Panc1 (cell line): ENCODE measurements around the gene PITX2. TPM values are rescaled to one million over a fixed set of nuclear protein-coding genes. Genes with fewer than 3 reads are reported as not detected.

ENCODE experiments used
- ATAC-seq: fragments of 200-7000 bp; cut with Tn5 transposase; 2 replicates; pipeline ENCODE4 v1.9.1; 2020; ENCODE audit warnings: mild to moderate bottlenecking, moderate library complexity
- BruUV-seq: library from RNA; stranded (reverse); fragments of 400-500 nt; replicated peaks from 2 replicates; lab custom pipeline; 2021; lab: Mats Ljungman, UMichigan
- CTCF ChIA-PET: fragments of 300-600 bp; sonication (Branson Sonifier 250); formaldehyde crosslinking; loops from one replicate; lab custom pipeline; 2022; ENCODE audit warnings: antibody characterized with exemption; lab: Charles Lee
- POLR2A ChIA-PET: fragments of 300-600 bp; sonication (Branson Sonifier 250); formaldehyde crosslinking; loops from one replicate; lab custom pipeline; 2022; ENCODE audit warnings: antibody characterized with exemption; lab: Charles Lee
- DNase-seq: peaks from one replicate; pipeline ENCODE4 v3.0.0-alpha.2; 2010; ENCODE audit warnings: low read depth, low spot score
- H3K27ac ChIP-seq: 2 replicates; pipeline ENCODE4 v1.5.1; 2011; ENCODE audit warnings: mild to moderate bottlenecking, low read length, inconsistent platforms
- H3K27me3 ChIP-seq: fragments of 200-500 bp; sonication (Bioruptor generic); 2 replicates; pipeline ENCODE4 v1.6.0; 2014; ENCODE audit warnings: low read length, inconsistent platforms; ENCODE audit not compliant: control insufficient read depth, insufficient read depth
- H3K36me3 ChIP-seq: fragments of 200-500 bp; sonication (Bioruptor generic); 2 replicates; pipeline ENCODE4 v1.5.1; 2014; ENCODE audit warnings: inconsistent platforms, mild to moderate bottlenecking, low read length, moderate library complexity; ENCODE audit not compliant: control insufficient read depth, insufficient read depth
- H3K4me1 ChIP-seq: 2 replicates; pipeline ENCODE4 v1.5.1; 2011; ENCODE audit warnings: inconsistent platforms, mild to moderate bottlenecking, low read length, moderate library complexity; ENCODE audit not compliant: control insufficient read depth, insufficient read depth
- H3K4me3 ChIP-seq, 2 experiments: 2 replicates each; pipeline ENCODE4 v1.5.1; 2011 to 2012; ENCODE audit warnings: low read depth in 2 of 2, low read length in 2 of 2, mild to moderate bottlenecking in 2 of 2, inconsistent platforms in 1 of 2, moderate library complexity in 1 of 2
- H3K9me3 ChIP-seq: fragments of 200-500 bp; sonication (Bioruptor generic); 2 replicates; pipeline ENCODE4 v1.5.1; 2014; ENCODE audit warnings: low read depth, mild to moderate bottlenecking, inconsistent platforms, low read length, moderate library complexity; ENCODE audit not compliant: control insufficient read depth, insufficient read depth
- CTCF ChIP-seq: fragments of 450-650 bp; IDR thresholded peaks from 2 replicates; pipeline ENCODE4 v1.5.1; 2017; ENCODE audit warnings: mild to moderate bottlenecking
- POLR2AphosphoS5 ChIP-seq: IDR thresholded peaks from 2 replicates; pipeline ENCODE4 v1.6.1; 2012; ENCODE audit warnings: mild to moderate bottlenecking, low read depth, low read length, moderate library complexity
- REST ChIP-seq, 2 experiments: IDR thresholded peaks; 2 replicates each; pipeline ENCODE4 v1.6.1; 2011 to 2012; ENCODE audit warnings: low read depth in 2 of 2, control low read depth in 1 of 2, low read length in 1 of 2, mild to moderate bottlenecking in 1 of 2, moderate library complexity in 1 of 2; ENCODE audit not compliant: insufficient read depth in 1 of 2
- SIN3A ChIP-seq: IDR thresholded peaks from 2 replicates; pipeline ENCODE4 v1.6.1; 2012; ENCODE audit warnings: low read depth, mild to moderate bottlenecking, low read length, moderate library complexity, borderline replicate concordance; ENCODE audit not compliant: insufficient read depth
- TCF7L2 ChIP-seq: IDR thresholded peaks from 2 replicates; pipeline ENCODE4 v1.6.1; 2011; ENCODE audit warnings: mild to moderate bottlenecking, low read depth, low read length, inconsistent platforms
- in situ Hi-C: cut with HindIII; loops from 2 replicates; pipeline ENCODE4 v1.10.0; 2016; ENCODE audit warnings: low sequenced_read_pairs, low pct_unique_long_range_greater_than_20kb
- intact Hi-C: fragments of 100-400 bp; cut with micrococcal nuclease; formaldehyde crosslinking; loops from one replicate; pipeline ENCODE4 v1.10.0; 2022; ENCODE audit not compliant: unreplicated experiment
- total RNA-seq: library from RNA; stranded (reverse); gene quantifications from one replicate; pipeline ENCODE4 v1.2.1, GENCODE V29; 2021; ENCODE audit not compliant: unreplicated experiment

The PITX2 gene
- total RNA-seq, 1 experiment from 2014 or later = 0.44 TPM

GRCh38 chr4:110669663-110670062, 46.8 kb upstream of the PITX2 start:
- in situ Hi-C loops = no loop called here
- no peak for ATAC-seq
- Histone ChIP-seq H3K27ac (no peak overlapping the region), H3K4me1 (no peaks in the 10 kb centered on the region), H3K36me3 (no peaks in the 10 kb centered on the region), H3K9me3 (no peaks in the 10 kb centered on the region), H3K4me3 (no peak overlapping the region), H3K27me3 (no peaks in the 10 kb centered on the region)
- ChIA-PET POLR2A (no interaction called here), CTCF (no interaction called here)
- intact Hi-C loops = no loop called here
- DNase-seq = no peak
- TF ChIP-seq TCF7L2 (no peak), POLR2AphosphoS5 (no peak), REST (IDR thresholded peaks at IDR 0.05; ENCODE audit: insufficient read depth in 1 of 2, low read depth in 2 of 2, low read length in 1 of 2) (no peak), CTCF (no peak), SIN3A (no peak)
- BruUV-seq = no TSS peak

- BruUV-seq = no TSS peak
- ChIA-PET POLR2A (no interaction called here), CTCF (no interaction called here)
- ATAC-seq (no peak), DNase-seq (no peak)
- no peak overlapping the region for H3K4me3 ChIP-seq
- intact Hi-C loops = no loop called here
- TF ChIP-seq POLR2AphosphoS5 (no peak), CTCF (no peak), SIN3A (no peak), TCF7L2 (no peak), REST (IDR thresholded peaks at IDR 0.05; ENCODE audit: insufficient read depth in 1 of 2, low read depth in 2 of 2, low read length in 1 of 2) (no peak)
- no peaks in the 10 kb centered on the region for H3K27me3 ChIP-seq
- in situ Hi-C loops = no loop called here
- no peaks in the 10 kb centered on the region for H3K36me3 ChIP-seq
- no peak overlapping the region for H3K27ac ChIP-seq
- H3K9me3 ChIP-seq = no peaks in the 10 kb centered on the region
- H3K4me1 ChIP-seq = no peaks in the 10 kb centered on the region
Measured at GRCh38 chr4:110668463-110669235, 45.8 kb upstream of the PITX2 start.
